ENCODE measurements around the gene ZSWIM7. TPM values are rescaled to one million over a fixed set of nuclear protein-coding genes. Genes with fewer than 3 reads are reported as not detected.

The ZSWIM7 gene
- polyA plus RNA-seq, 3 donors = 41.5 to 59.8 (median 57.1) TPM

GRCh38 chr17:15965528-15965927 is 34.0 kb downstream of the ZSWIM7 start:
- DNase-seq = no peak

- no peak for DNase-seq
Observed at GRCh38 chr17:15963670-15964110, 35.8 kb downstream of the ZSWIM7 start.

GRCh38 chr17:15958484-15958854 is 41.0 kb downstream of the ZSWIM7 start:
- DNase-seq = no peak

GRCh38 chr17:15957608-15958307 is 41.7 kb downstream of the ZSWIM7 start:
- no peak for DNase-seq

GRCh38 chr17:15957206-15957605 is 42.3 kb downstream of the ZSWIM7 start:
- DNase-seq = no peak

- DNase-seq = no peak
Observed at GRCh38 chr17:15955793-15956541, 43.5 kb downstream of the ZSWIM7 start.

- DNase-seq = no peak
Observed at GRCh38 chr17:15954222-15954621, 45.3 kb downstream of the ZSWIM7 start.

GRCh38 chr17:15952916-15953790 is 46.4 kb downstream of the ZSWIM7 start:
- no peak for DNase-seq

GRCh38 chr17:15952048-15952532 is 47.4 kb downstream of the ZSWIM7 start:
- DNase-seq = no peak

GRCh38 chr17:15951368-15952047 is 48.0 kb downstream of the ZSWIM7 start:
- DNase-seq = no peak

GRCh38 chr17:15947976-15948752 is 51.3 kb downstream of the ZSWIM7 start:
- no peak for DNase-seq

- no peak for DNase-seq
Observed at GRCh38 chr17:15947271-15947670, 52.2 kb downstream of the ZSWIM7 start.

GRCh38 chr17:15946611-15947120 is 52.8 kb downstream of the ZSWIM7 start:
- DNase-seq = no peak

- no peak for DNase-seq
Observed at GRCh38 chr17:15945527-15946191, 53.8 kb downstream of the ZSWIM7 start.

- peak; percentile 62 for DNase-seq
Observed at GRCh38 chr17:15944759-15945526, 54.6 kb downstream of the ZSWIM7 start, which contains the start of gene ADORA2B. Gene ADORA2B, plus strand, starts transcription at chr17:15945130. Its CDS starts 119 bp downstream, at chr17:15945249.

GRCh38 chr17:15943971-15944758 is 55.3 kb downstream of the ZSWIM7 start:
- no peak for DNase-seq

- no peak for DNase-seq
Observed at GRCh38 chr17:15942207-15942833, 57.2 kb downstream of the ZSWIM7 start.

GRCh38 chr17:15941781-15942180 is 57.7 kb downstream of the ZSWIM7 start:
- no peak for DNase-seq

Measured in renal pelvis (tissue), 4 donors.